ENCODE data around the gene PPOX. TPM values are rescaled to one million over a fixed set of nuclear protein-coding genes. Genes with fewer than 3 reads are reported as not detected.

Gene PPOX
- total and polyA plus RNA-seq, 2 experiments from 2014 or later, result 26.5 to 39.6 TPM

DNA sequence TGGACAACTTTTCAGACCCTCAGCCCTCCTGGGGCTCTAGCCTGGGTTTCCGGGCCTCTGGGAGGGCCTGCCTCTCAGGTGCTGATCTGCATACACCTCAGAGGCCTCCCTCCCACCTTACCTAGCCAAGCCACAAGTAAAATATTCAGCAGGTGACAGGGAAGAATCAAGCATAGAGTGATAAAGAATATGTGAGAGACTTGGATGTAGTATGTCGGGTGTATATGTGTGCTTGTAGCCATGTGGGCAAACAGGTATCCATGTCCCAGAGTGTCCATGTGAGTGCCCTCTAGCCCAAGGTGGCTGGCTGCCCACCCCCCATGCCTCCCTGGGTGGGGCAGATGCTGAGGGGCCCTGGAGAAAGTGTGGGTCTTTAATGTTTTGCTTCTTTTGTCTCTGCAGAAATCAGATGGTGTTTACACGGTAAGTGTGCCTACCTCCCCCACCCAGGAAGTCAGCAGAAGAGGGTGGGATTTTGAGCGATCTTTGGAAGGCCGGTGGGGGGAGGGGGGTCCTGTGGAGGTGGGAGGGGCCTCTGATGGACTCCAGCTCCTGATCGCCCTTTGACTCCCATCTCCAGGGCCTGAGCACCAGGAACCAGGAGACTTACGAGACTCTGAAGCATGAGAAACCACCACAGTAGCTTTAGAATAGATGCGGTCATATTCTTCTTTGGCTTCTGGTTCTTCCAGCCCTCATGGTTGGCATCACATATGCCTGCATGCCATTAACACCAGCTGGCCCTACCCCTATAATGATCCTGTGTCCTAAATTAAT lies 52.3 kb downstream of the PPOX start:
- Histone ChIP-seq H4K20me1 (replicated peaks; ENCODE audit: insufficient read depth) (no peaks in the 10 kb centered on the region), H3K27me3 (ENCODE audit: insufficient read depth) (no peaks in the 10 kb centered on the region), H3F3A (replicated peaks; ENCODE audit: low read depth) (peaks cover 10% of the 10 kb centered on the region; the same call in 1 of the 2 replicates), H3K9me2 (ENCODE audit: insufficient read depth) (no peaks in the 10 kb centered on the region), H2AFZ (peak overlapping the region; percentile 87), H3K36me3 (ENCODE audit: insufficient read depth) (peaks cover 11% of the 10 kb centered on the region), H3K4me3 (0 out of 2 replicates have a peak overlapping the region, but pooled peaks have one; percentile 13), H3K27ac (ENCODE audit: low read depth) (no peak overlapping the region), H3K4me2 (peak overlapping the region; percentile 51), H3K4me1 (ENCODE audit: insufficient read depth) (peaks cover 22% of the 10 kb centered on the region), H3K79me2 (replicated peaks; ENCODE audit: insufficient read depth) (no peaks in the 10 kb centered on the region)
- TF ChIP-seq NANOG (IDR thresholded peaks at IDR 0.05; ENCODE audit: borderline replicate concordance) (no peak), ZNF331 (CRISPR knock-in tag; IDR thresholded peaks at IDR 0.05; ENCODE audit: low read depth) (no peak), JUNB (IDR thresholded peaks at IDR 0.05; ENCODE audit: unreplicated experiment) (no peak), ETS1 (IDR thresholded peaks at IDR 0.05) (no peak), EZH2 (IDR thresholded peaks at IDR 0.05; ENCODE audit: low read depth, unreplicated experiment) (no peak), STAT1 (IDR thresholded peaks at IDR 0.05; ENCODE audit: unreplicated experiment) (no peak), CREB1 (CRISPR knock-in tag; IDR thresholded peaks at IDR 0.05; ENCODE audit: low read depth) (no peak), ZNF462 (CRISPR knock-in tag; IDR thresholded peaks at IDR 0.05) (no peak), ZNF114 (CRISPR knock-in tag; IDR thresholded peaks at IDR 0.05) (no peak), POLR2AphosphoS5 (IDR thresholded peaks at IDR 0.05; ENCODE audit: low read depth) (no peak), EZH2phosphoT487 (IDR thresholded peaks at IDR 0.05; ENCODE audit: unreplicated experiment) (no peak)
- TF ChIP-seq, protein P1, sequence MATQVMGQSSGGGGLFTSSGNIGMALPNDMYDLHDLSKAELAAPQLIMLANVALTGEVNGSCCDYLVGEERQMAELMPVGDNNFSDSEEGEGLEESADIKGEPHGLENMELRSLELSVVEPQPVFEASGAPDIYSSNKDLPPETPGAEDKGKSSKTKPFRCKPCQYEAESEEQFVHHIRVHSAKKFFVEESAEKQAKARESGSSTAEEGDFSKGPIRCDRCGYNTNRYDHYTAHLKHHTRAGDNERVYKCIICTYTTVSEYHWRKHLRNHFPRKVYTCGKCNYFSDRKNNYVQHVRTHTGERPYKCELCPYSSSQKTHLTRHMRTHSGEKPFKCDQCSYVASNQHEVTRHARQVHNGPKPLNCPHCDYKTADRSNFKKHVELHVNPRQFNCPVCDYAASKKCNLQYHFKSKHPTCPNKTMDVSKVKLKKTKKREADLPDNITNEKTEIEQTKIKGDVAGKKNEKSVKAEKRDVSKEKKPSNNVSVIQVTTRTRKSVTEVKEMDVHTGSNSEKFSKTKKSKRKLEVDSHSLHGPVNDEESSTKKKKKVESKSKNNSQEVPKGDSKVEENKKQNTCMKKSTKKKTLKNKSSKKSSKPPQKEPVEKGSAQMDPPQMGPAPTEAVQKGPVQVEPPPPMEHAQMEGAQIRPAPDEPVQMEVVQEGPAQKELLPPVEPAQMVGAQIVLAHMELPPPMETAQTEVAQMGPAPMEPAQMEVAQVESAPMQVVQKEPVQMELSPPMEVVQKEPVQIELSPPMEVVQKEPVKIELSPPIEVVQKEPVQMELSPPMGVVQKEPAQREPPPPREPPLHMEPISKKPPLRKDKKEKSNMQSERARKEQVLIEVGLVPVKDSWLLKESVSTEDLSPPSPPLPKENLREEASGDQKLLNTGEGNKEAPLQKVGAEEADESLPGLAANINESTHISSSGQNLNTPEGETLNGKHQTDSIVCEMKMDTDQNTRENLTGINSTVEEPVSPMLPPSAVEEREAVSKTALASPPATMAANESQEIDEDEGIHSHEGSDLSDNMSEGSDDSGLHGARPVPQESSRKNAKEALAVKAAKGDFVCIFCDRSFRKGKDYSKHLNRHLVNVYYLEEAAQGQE (IDR thresholded peaks at IDR 0.05; ENCODE audit: unreplicated experiment), result no peak
- TF ChIP-seq, protein P2, sequence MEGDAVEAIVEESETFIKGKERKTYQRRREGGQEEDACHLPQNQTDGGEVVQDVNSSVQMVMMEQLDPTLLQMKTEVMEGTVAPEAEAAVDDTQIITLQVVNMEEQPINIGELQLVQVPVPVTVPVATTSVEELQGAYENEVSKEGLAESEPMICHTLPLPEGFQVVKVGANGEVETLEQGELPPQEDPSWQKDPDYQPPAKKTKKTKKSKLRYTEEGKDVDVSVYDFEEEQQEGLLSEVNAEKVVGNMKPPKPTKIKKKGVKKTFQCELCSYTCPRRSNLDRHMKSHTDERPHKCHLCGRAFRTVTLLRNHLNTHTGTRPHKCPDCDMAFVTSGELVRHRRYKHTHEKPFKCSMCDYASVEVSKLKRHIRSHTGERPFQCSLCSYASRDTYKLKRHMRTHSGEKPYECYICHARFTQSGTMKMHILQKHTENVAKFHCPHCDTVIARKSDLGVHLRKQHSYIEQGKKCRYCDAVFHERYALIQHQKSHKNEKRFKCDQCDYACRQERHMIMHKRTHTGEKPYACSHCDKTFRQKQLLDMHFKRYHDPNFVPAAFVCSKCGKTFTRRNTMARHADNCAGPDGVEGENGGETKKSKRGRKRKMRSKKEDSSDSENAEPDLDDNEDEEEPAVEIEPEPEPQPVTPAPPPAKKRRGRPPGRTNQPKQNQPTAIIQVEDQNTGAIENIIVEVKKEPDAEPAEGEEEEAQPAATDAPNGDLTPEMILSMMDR (conservative IDR thresholded peaks at IDR 0.05; ENCODE audit: low read depth in 2 of 2), result no peak
- H3K4me3 Mint-ChIP-seq, result no peak overlapping the region; the same call in 2 of the 3 replicates
- peak; percentile 33 for ATAC-seq
- H3K27ac Mint-ChIP-seq, result no peak overlapping the region
- H3K4me1 Mint-ChIP-seq, result peaks cover 29% of the 10 kb centered on the region
- no peak for DNase-seq (ENCODE audit: low spot score)
- H3K27me3 Mint-ChIP-seq (ENCODE audit: insufficient read depth, low read depth, poor library complexity), result peaks cover 18% of the 10 kb centered on the region
- H3K36me3 Mint-ChIP-seq (ENCODE audit: low read depth), result peaks cover 17% of the 10 kb centered on the region
- no peaks in the 10 kb centered on the region; the same call in 2 of the 3 replicates for H3K9me3 Mint-ChIP-seq
